Measurements from ENCODE around the gene FAM20A.

The FAM20A gene

DNA sequence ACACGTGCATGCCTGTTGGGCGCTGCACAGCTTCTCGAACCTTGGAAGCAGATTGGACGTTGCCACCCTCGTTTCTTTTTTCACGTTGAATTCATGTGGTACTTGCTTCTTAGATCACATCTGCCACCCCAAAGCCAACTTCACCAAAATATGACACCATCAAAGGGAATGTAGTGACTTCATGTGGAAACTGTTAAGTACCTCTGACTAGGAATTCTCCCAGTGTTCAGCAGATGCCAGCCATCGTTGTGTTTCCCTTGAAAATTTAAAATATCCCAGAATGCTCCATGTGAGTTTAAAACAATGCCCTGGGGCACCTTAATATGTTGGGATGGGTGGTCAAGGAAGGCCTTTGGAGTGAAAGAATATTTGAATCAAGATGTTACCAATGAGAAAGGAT, 22.6 kb upstream of the FAM20A start:
- Mint-ChIP-seq H3K4me1 (peaks cover 31% of the 10 kb centered on the region), H3K4me3 (no peak overlapping the region), H3K27ac (no peak overlapping the region), H3K27me3 (ENCODE audit: low read depth) (peaks cover 8% of the 10 kb centered on the region), H3K9me3 (no peaks in the 10 kb centered on the region), H3K36me3 (ENCODE audit: low read depth) (no peaks in the 10 kb centered on the region)
- TF ChIP-seq, protein P1, sequence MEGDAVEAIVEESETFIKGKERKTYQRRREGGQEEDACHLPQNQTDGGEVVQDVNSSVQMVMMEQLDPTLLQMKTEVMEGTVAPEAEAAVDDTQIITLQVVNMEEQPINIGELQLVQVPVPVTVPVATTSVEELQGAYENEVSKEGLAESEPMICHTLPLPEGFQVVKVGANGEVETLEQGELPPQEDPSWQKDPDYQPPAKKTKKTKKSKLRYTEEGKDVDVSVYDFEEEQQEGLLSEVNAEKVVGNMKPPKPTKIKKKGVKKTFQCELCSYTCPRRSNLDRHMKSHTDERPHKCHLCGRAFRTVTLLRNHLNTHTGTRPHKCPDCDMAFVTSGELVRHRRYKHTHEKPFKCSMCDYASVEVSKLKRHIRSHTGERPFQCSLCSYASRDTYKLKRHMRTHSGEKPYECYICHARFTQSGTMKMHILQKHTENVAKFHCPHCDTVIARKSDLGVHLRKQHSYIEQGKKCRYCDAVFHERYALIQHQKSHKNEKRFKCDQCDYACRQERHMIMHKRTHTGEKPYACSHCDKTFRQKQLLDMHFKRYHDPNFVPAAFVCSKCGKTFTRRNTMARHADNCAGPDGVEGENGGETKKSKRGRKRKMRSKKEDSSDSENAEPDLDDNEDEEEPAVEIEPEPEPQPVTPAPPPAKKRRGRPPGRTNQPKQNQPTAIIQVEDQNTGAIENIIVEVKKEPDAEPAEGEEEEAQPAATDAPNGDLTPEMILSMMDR (IDR thresholded peaks at IDR 0.05; ENCODE audit: unreplicated experiment in 3 of 3): no peak

DNA sequence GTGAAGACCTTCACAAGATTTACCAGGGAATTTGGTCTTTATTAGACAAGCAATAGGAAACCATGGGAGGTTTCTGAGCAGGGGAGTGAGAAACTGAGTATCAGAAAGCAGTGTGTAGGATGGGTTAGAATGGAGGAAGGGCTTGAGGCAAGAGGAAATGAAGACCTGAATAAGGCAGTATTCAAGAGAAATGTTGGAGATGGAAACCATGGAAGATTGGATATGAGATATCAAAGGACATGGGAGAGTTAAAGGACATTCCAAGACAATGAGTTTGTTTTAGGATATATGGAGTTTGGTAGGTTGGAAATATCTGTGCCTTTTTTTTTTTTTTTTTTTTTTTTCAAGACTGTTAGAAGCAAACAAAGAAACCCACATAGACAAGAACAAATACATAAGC, 21.3 kb upstream of the FAM20A start:
- Mint-ChIP-seq H3K27me3 (ENCODE audit: low read depth) (peaks cover 8% of the 10 kb centered on the region), H3K36me3 (ENCODE audit: low read depth) (no peaks in the 10 kb centered on the region), H3K9me3 (peaks cover 4% of the 10 kb centered on the region), H3K4me1 (peaks cover 17% of the 10 kb centered on the region), H3K4me3 (no peak overlapping the region), H3K27ac (no peak overlapping the region)
- TF ChIP-seq, protein P1 (IDR thresholded peaks at IDR 0.05; ENCODE audit: unreplicated experiment in 3 of 3): no peak

DNA sequence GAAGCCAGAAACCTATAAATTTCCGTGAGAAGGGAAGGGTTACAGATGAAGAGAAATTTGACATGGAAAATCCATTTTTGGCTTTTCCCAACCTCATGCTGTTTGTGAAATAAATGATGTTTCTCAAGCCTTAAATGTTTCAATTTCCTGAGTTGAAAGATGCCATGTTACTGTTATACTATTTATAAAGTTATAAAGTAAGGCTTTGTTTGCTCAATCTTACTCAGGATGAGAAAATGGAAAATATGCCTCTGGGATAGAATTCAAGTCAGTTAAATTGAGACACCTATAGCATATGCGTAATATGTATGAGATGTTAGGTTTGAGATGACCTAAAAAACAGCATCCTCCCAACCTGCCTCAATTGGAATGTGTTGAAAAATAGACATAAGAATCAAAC, 19.9 kb upstream of the FAM20A start:
- Mint-ChIP-seq H3K4me1 (peaks cover 10% of the 10 kb centered on the region), H3K36me3 (ENCODE audit: low read depth) (no peaks in the 10 kb centered on the region), H3K4me3 (no peak overlapping the region), H3K27me3 (ENCODE audit: low read depth) (peaks cover 8% of the 10 kb centered on the region), H3K9me3 (peaks cover 4% of the 10 kb centered on the region), H3K27ac (no peak overlapping the region)
- TF ChIP-seq, protein P1 (IDR thresholded peaks at IDR 0.05; ENCODE audit: unreplicated experiment in 3 of 3): no peak

GRCh38 chr17:68616334-68616733, 15.2 kb upstream of the FAM20A start:
- H3K27ac Mint-ChIP-seq: no peak overlapping the region
- no peaks in the 10 kb centered on the region for H3K36me3 Mint-ChIP-seq (ENCODE audit: low read depth)
- TF ChIP-seq, protein P1 (IDR thresholded peaks at IDR 0.05; ENCODE audit: unreplicated experiment in 3 of 3): no peak
- no peak overlapping the region for H3K4me3 Mint-ChIP-seq
- peaks cover 13% of the 10 kb centered on the region for H3K27me3 Mint-ChIP-seq (ENCODE audit: low read depth)
- peaks cover 4% of the 10 kb centered on the region for H3K9me3 Mint-ChIP-seq
- H3K4me1 Mint-ChIP-seq: peaks cover 6% of the 10 kb centered on the region

DNA sequence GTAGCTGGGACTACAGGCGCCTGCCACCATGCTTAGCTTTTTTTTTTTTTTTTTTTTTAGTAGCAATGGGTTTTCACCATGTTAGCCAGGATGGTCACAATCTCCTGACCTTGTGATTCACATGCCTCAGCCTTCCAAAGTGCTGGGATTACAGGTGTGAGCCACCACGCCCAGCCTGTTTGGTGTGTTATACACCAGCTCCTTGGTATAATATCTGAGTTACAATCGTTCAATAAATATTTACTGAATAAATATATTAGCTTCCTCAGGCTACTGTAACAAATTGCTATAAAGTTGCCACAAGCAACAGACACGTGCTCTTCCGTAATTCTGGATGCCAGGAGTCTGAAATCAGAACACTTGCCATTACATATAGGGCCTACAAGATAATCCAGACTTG, 13.6 kb upstream of the FAM20A start:
- Mint-ChIP-seq H3K27ac (no peak overlapping the region), H3K9me3 (peaks cover 15% of the 10 kb centered on the region), H3K4me3 (no peak overlapping the region), H3K4me1 (no peaks in the 10 kb centered on the region), H3K27me3 (ENCODE audit: low read depth) (peaks cover 8% of the 10 kb centered on the region), H3K36me3 (ENCODE audit: low read depth) (no peaks in the 10 kb centered on the region)
- TF ChIP-seq, protein P1 (IDR thresholded peaks at IDR 0.05; ENCODE audit: unreplicated experiment in 3 of 3): no peak

GRCh38 chr17:68613739-68614298, 12.7 kb upstream of the FAM20A start:
- peaks cover 19% of the 10 kb centered on the region for H3K9me3 Mint-ChIP-seq
- H3K36me3 Mint-ChIP-seq (ENCODE audit: low read depth): no peaks in the 10 kb centered on the region
- H3K27ac Mint-ChIP-seq: no peak overlapping the region
- no peaks in the 10 kb centered on the region for H3K4me1 Mint-ChIP-seq
- H3K4me3 Mint-ChIP-seq: no peak overlapping the region
- peaks cover 8% of the 10 kb centered on the region for H3K27me3 Mint-ChIP-seq (ENCODE audit: low read depth)
- TF ChIP-seq, protein P1 (IDR thresholded peaks at IDR 0.05; ENCODE audit: unreplicated experiment in 3 of 3): peak in 1 of 3 experiments; percentile 34

All from nephron (organoid).